ENCODE data around the gene CCDC178. TPM values are rescaled to one million over a fixed set of nuclear protein-coding genes. Genes with fewer than 3 reads are reported as not detected.
"Not testable (repeated sequence)": the region's sequence is repeated elsewhere in the genome, so short reads cannot be mapped to it uniquely, and the experiment has no call there.

Gene CCDC178
- total RNA-seq, 6 experiments from 2014 or later = not detected

GRCh38 chr18:33154049-33154448 lies 286.5 kb downstream of the CCDC178 start:
- no peaks in the 10 kb centered on the region for H3K27me3 Mint-ChIP-seq (ENCODE audit: insufficient read depth)
- peaks cover 37% of the 10 kb centered on the region for H3K9me3 Mint-ChIP-seq
- no peaks in the 10 kb centered on the region for H3K36me3 Mint-ChIP-seq (ENCODE audit: low read depth)
- H3K4me1 Mint-ChIP-seq (ENCODE audit: low read depth) = no peaks in the 10 kb centered on the region
- no peak for DNase-seq
- H3K4me3 Mint-ChIP-seq = no peak overlapping the region
- H3K27ac Mint-ChIP-seq = no peak overlapping the region
- no peak for TF ChIP-seq CTCF (IDR thresholded peaks at IDR 0.05)

- no peak overlapping the region for H3K27ac Mint-ChIP-seq
- no peaks in the 10 kb centered on the region for H3K4me1 Mint-ChIP-seq (ENCODE audit: low read depth)
- H3K9me3 Mint-ChIP-seq = peaks cover 30% of the 10 kb centered on the region
- TF ChIP-seq CTCF (IDR thresholded peaks at IDR 0.05) = no peak
- H3K27me3 Mint-ChIP-seq (ENCODE audit: insufficient read depth) = no peaks in the 10 kb centered on the region
- no peak overlapping the region for H3K4me3 Mint-ChIP-seq
- no peaks in the 10 kb centered on the region for H3K36me3 Mint-ChIP-seq (ENCODE audit: low read depth)
- no peak for DNase-seq
These were observed 288.1 kb downstream of the CCDC178 start for GRCh38 chr18:33152376-33152775.

- not testable (repeated sequence) for H3K4me1 Mint-ChIP-seq (ENCODE audit: low read depth); H3K27me3 Mint-ChIP-seq (ENCODE audit: insufficient read depth); H3K4me3 Mint-ChIP-seq; H3K27ac Mint-ChIP-seq; DNase-seq; H3K36me3 Mint-ChIP-seq (ENCODE audit: low read depth)
- H3K9me3 Mint-ChIP-seq = peaks cover 32% of the 10 kb centered on the region
These were observed 292.7 kb downstream of the CCDC178 start for GRCh38 chr18:33147811-33148210.

- Mint-ChIP-seq H3K36me3 (ENCODE audit: low read depth) (peaks cover 2% of the 10 kb centered on the region), H3K4me1 (ENCODE audit: low read depth) (no peaks in the 10 kb centered on the region), H3K9me3 (peaks cover 27% of the 10 kb centered on the region), H3K4me3 (no peak overlapping the region), H3K27ac (no peak overlapping the region), H3K27me3 (ENCODE audit: insufficient read depth) (no peaks in the 10 kb centered on the region)
- no peak for TF ChIP-seq CTCF (IDR thresholded peaks at IDR 0.05)
- DNase-seq = no peak
These were observed 294.5 kb downstream of the CCDC178 start for GRCh38 chr18:33146014-33146413.

GRCh38 chr18:33135951-33136660 lies 304.4 kb downstream of the CCDC178 start:
- Mint-ChIP-seq H3K4me3 (no peak overlapping the region), H3K9me3 (peaks cover 27% of the 10 kb centered on the region), H3K27ac (no peak overlapping the region), H3K4me1 (ENCODE audit: low read depth) (no peaks in the 10 kb centered on the region), H3K27me3 (ENCODE audit: insufficient read depth) (no peaks in the 10 kb centered on the region), H3K36me3 (ENCODE audit: low read depth) (peaks cover 11% of the 10 kb centered on the region)
- DNase-seq = no peak
- TF ChIP-seq CTCF (IDR thresholded peaks at IDR 0.05) = no peak

- H3K4me3 Mint-ChIP-seq = no peak overlapping the region
- H3K27me3 Mint-ChIP-seq (ENCODE audit: insufficient read depth) = no peaks in the 10 kb centered on the region
- H3K4me1 Mint-ChIP-seq (ENCODE audit: low read depth) = no peaks in the 10 kb centered on the region
- H3K27ac Mint-ChIP-seq = no peak overlapping the region
- no peak for DNase-seq
- H3K9me3 Mint-ChIP-seq = peaks cover 8% of the 10 kb centered on the region
- TF ChIP-seq CTCF (IDR thresholded peaks at IDR 0.05) = no peak
- H3K36me3 Mint-ChIP-seq (ENCODE audit: low read depth) = no peaks in the 10 kb centered on the region
These were observed 307.9 kb downstream of the CCDC178 start for GRCh38 chr18:33132657-33133056.

Measured in HFFc6 (cell line).